Stimulated activated memory B cell treated with anti-CD40 and anti-IgM and Interleukin-4, amounts not matched to agents 10 μg/mL and 1 μg/mL and 100 μg/mL, for 72 hours (primary cell): ENCODE measurements around the gene VSIG4.
A peak's percentile ranks its signal among the peaks of the same experiment; 100 is the strongest.
"Not testable (repeated sequence)": the region's sequence is repeated elsewhere in the genome, so short reads cannot be mapped to it uniquely, and the experiment has no call there.

Source experiments
- ATAC-seq: fragments of 150-1000 bp; cut with Tn5 transposase; 2 replicates; pipeline ENCODE4 v1.10.0; 2021
- H3K27ac Mint-ChIP-seq: one replicate; pipeline ENCODE4 v1.8.0; 2022; ENCODE audit warnings: mild to moderate bottlenecking, mixed read lengths
- H3K27me3 Mint-ChIP-seq: one replicate; pipeline ENCODE4 v1.8.0; 2022; ENCODE audit warnings: mixed read lengths
- H3K36me3 Mint-ChIP-seq: one replicate; pipeline ENCODE4 v1.8.0; 2022; ENCODE audit warnings: mixed read lengths
- H3K4me1 Mint-ChIP-seq: one replicate; pipeline ENCODE4 v1.8.0; 2022; ENCODE audit warnings: mixed read lengths
- H3K4me3 Mint-ChIP-seq: one replicate; pipeline ENCODE4 v1.8.0; 2022; ENCODE audit warnings: mild to moderate bottlenecking, moderate library complexity, mixed read lengths
- H3K9me3 Mint-ChIP-seq: one replicate; pipeline ENCODE4 v1.8.0; 2022; ENCODE audit warnings: mixed read lengths

VSIG4 gene, protein sequence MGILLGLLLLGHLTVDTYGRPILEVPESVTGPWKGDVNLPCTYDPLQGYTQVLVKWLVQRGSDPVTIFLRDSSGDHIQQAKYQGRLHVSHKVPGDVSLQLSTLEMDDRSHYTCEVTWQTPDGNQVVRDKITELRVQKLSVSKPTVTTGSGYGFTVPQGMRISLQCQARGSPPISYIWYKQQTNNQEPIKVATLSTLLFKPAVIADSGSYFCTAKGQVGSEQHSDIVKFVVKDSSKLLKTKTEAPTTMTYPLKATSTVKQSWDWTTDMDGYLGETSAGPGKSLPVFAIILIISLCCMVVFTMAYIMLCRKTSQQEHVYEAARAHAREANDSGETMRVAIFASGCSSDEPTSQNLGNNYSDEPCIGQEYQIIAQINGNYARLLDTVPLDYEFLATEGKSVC

DNA sequence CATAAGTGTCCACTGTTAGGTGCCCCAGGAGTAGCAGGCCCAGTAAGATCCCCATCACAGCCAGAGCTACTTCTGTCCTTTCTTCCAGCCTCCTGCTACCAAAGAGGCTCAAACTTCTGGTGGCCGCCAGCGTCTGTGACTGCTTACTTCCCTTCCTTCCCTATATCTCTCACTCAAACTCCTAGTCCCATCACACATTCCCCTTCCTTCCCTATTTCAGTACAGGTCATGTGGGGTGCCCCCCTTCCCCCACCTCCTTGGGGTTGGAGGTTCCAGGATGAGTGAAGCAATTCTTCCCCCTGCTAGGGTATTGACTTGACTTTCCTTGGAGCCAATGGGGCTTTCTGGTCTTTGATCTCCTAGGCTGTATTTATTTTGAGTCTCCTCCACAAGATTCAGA is at the start of gene VSIG4:
TSS of gene VSIG4 (minus strand) at position 137 of the 400 bp plus-strand sequence. CDS start at position 55, 82 bp downstream.
- no peaks in the 10 kb centered on the region for H3K36me3 Mint-ChIP-seq
- H3K9me3 Mint-ChIP-seq: no peaks in the 10 kb centered on the region
- H3K4me1 Mint-ChIP-seq: peaks cover 10% of the 10 kb centered on the region
- no peak within 1 kb of the TSS for H3K4me3 Mint-ChIP-seq
- ATAC-seq: no peak
- H3K27me3 Mint-ChIP-seq: no peaks in the 10 kb centered on the region
- no peak within 1 kb of the TSS for H3K27ac Mint-ChIP-seq

DNA sequence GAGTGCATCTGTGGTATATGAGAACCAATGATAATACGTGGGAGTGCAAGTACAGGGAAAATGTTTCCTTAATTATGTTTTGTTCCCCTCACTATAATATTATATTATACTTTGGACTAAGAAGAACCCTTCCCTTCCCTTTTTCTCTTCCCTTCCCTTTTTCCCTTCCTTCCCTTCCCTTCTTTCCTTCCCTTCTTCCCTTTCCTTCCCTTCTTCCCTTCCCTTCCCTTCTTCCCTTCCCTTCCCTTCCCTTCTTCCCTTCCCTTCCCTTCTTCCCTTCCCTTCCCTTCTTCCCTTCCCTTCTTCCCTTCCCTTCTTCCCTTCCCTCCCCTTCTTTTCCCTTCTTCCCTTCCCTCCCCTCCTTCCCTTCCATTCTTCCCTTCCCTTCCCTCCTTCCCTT is 36.9 kb upstream of the VSIG4 start:
- Mint-ChIP-seq H3K4me3 (no peak overlapping the region), H3K27me3 (no peaks in the 10 kb centered on the region), H3K36me3 (no peaks in the 10 kb centered on the region), H3K4me1 (peaks cover 17% of the 10 kb centered on the region), H3K9me3 (no peaks in the 10 kb centered on the region), H3K27ac (no peak overlapping the region)
- no peak for ATAC-seq

DNA sequence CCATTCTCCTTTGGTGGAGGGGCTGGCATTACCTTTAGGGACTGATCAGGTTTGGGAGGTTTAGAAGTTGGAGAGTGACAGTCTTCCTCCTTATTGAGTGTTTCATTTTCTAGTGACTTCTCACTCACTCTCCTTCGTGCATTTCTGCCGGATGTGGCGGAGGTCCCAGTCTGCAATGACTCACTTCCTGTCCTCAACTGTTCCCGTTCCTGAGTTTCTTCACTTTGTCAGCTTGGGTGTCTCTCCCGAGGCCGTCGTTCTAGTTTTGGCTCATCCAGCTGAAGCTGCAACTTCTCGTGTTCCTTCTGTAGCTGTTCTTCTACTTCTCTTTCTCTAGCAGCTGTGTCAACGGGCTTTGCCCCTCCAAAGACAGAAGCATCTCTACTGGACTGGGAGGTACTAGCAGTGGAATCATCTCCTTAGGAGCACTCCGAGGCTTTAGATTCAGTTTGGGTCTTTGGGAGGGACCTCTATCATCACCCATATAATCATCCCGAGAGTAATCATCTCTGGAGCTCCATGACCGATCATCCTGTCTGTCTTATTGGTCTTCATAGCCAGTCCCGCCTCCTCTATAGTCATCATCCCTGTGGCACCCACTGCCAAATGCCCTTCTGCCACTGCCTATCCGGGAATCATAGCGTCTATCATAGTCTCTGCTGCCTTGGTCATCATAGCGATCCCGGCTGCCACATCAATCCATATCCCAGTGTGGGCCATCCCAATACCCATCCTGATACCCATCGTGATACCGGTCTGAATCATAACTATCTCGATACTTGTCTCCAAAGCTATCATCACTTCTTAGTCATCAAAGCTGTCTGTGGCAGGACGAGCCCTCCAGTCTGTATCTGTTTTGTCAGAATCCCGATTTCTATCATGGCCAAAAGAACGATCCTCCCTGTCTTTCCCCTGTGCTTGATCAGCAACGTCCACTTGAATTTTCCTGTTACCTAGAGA is 35.3 kb upstream of the VSIG4 start:
- no peak for ATAC-seq

DNA sequence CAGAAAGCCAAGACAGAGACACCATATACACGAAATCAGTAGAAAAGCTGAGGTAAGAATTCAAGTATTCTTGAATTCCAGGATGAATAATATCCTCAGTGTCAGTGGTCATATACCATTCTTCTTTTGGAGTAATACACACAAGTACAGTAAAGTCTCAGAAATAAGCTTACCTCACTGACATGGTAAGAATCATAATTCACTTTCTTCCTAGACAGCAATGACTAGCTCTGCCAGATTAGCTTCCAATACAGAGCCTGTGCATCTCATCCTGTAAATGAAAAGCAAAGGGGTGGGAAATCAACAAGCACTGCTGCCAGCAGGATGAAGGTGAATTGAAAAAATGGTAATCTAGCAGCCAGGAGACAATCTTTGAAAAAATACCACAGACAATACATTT is 31.2 kb upstream of the VSIG4 start:
- Mint-ChIP-seq H3K27ac (no peak overlapping the region), H3K27me3 (no peaks in the 10 kb centered on the region)
- ATAC-seq: no peak

More for the DNA sequence above, 35.3 kb upstream of the VSIG4 start:
- H3K4me1 Mint-ChIP-seq: peaks cover 17% of the 10 kb centered on the region
- H3K9me3 Mint-ChIP-seq: no peaks in the 10 kb centered on the region
- no peaks in the 10 kb centered on the region for H3K27me3 Mint-ChIP-seq
- peak overlapping the region; percentile 82 for H3K27ac Mint-ChIP-seq
- no peaks in the 10 kb centered on the region for H3K36me3 Mint-ChIP-seq
- H3K4me3 Mint-ChIP-seq: peak overlapping the region; percentile 72

DNA sequence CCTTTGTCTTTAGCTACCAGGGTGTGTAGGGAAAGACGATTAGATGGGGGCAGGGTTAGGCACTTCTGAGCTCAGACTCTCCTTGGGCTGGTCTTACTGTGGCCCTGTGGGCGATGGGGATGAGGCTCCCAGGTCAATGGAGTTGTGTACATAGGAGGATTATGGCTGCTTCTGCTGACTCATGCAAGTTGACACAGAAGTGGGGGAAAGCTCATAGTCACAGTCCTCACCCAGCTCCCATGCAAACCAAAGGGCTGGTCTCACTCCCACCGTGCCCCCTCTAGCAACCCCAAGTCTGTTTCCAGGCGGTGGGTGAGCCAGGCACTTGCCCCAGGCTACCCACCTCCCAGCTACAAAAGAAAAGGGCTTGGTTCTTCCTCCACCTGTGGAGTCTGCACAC is 24.4 kb upstream of the VSIG4 start:
- no peaks in the 10 kb centered on the region for H3K36me3 Mint-ChIP-seq
- peaks cover 8% of the 10 kb centered on the region for H3K4me1 Mint-ChIP-seq
- no peak overlapping the region for H3K27ac Mint-ChIP-seq
- no peaks in the 10 kb centered on the region for H3K27me3 Mint-ChIP-seq
- H3K4me3 Mint-ChIP-seq: no peak overlapping the region
- ATAC-seq: no peak
- no peaks in the 10 kb centered on the region for H3K9me3 Mint-ChIP-seq

More for the DNA sequence above, 31.2 kb upstream of the VSIG4 start:
- no peak overlapping the region for H3K4me3 Mint-ChIP-seq
- H3K9me3 Mint-ChIP-seq: no peaks in the 10 kb centered on the region
- H3K4me1 Mint-ChIP-seq: peaks cover 17% of the 10 kb centered on the region
- H3K36me3 Mint-ChIP-seq: no peaks in the 10 kb centered on the region

DNA sequence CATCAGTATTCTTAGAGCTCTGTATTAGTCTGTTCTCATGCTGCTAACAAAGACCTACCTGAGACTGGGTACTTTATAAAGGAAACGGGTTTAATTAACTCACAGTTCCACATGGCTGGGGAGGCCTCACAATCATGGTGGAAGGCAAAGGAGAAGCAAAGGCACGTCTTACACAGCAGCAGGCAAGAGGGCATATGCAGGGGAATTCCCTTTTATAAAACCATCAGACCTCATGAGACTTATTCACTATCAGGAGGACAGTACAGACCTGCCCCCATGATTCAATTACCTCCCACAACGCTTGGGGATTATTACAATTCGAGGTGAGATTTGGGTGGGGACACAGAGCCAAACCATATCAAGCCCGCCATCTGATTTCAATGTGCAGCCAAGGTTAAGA is 17.1 kb upstream of the VSIG4 start:
- H3K9me3 Mint-ChIP-seq, H3K4me1 Mint-ChIP-seq, H3K27ac Mint-ChIP-seq, H3K27me3 Mint-ChIP-seq, H3K36me3 Mint-ChIP-seq, ATAC-seq, H3K4me3 Mint-ChIP-seq: not testable (repeated sequence)

DNA sequence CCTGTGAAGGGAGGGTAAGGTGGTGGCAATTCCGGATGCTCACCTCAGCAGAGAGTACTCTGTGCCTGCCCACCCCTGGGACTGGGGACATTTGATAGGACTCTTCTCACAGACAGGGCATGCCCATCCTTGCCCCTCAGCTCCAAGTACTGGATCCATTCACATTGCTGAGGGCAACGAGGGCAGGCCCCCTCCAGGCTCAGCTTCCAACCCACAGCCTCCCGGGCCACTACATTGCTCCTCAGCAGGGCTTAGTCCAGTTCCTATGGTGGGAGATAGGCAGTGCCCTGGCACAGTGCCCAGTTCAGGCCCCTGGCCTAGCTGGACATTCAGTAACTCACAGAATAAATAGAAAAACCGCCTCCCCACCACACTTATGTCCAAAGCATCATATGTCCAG is 15.1 kb upstream of the VSIG4 start:
- no peak for ATAC-seq
- Mint-ChIP-seq H3K27me3 (no peaks in the 10 kb centered on the region), H3K9me3 (no peaks in the 10 kb centered on the region), H3K36me3 (no peaks in the 10 kb centered on the region), H3K27ac (no peak overlapping the region), H3K4me3 (no peak overlapping the region), H3K4me1 (peaks cover 8% of the 10 kb centered on the region)

DNA sequence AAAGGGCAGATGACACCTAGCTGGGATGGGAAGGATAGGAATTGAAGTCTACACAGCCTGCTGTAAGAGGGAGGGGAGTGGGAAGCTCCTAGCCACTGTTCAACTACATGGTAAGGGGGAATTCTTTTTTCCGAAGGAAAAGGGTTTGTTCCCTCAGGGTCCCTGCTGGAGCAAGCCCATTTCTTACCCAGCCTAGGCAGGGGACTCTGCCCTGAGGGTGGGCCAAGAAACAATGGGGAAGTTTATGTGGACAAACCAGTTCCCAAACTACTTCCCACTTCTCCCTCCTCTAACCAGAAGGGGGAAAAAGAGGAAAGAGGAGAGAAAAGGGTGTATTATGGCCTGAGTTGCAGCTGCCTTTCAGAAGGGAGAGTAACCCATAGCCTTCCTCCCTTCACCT is 13.5 kb upstream of the VSIG4 start:
- Mint-ChIP-seq H3K36me3 (no peaks in the 10 kb centered on the region), H3K9me3 (no peaks in the 10 kb centered on the region), H3K4me1 (peaks cover 8% of the 10 kb centered on the region), H3K27ac (no peak overlapping the region), H3K4me3 (no peak overlapping the region), H3K27me3 (no peaks in the 10 kb centered on the region)
- ATAC-seq: no peak

DNA sequence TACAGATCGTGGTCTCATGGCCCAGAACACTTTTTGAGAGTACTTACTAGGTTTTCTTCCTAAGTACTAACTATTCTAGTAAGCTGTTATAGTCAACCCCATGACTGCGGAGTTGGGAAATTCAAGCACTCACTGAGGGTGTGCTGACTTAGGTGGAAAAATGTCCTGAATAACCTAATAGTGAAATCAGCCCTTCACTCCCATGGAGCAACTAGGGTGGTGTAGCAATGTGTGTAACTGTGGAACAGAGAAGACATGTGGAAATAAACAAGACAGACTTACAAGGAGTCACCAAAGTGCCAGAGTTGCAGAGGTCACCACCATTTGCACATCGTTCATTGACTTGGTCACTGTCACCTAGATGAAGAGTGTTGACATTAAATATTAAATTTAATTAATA is 12.1 kb upstream of the VSIG4 start:
- ATAC-seq: no peak
- Mint-ChIP-seq H3K4me3 (no peak overlapping the region), H3K9me3 (no peaks in the 10 kb centered on the region), H3K27me3 (no peaks in the 10 kb centered on the region), H3K27ac (no peak overlapping the region), H3K4me1 (peaks cover 19% of the 10 kb centered on the region), H3K36me3 (no peaks in the 10 kb centered on the region)

DNA sequence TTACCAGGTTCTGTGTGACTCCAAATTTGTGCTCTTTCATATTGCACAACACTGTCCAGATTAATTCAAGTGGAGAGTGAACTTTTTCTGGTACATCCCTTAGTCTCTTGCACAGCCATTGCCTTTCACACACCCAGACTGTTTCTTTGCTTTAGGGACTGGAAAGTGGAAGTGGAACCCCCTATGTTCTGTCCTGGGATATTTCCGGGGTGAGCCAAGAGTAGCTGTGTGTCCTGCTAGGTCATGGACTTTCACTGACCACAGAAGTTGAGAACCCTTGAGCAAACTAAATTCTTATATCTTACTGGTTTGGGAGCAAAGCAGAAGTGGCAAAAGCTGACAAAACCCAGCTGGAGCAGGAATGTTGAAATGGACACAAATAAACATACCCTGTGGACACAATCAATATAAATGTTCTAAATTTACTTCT is 10.3 kb upstream of the VSIG4 start:
- Mint-ChIP-seq H3K27ac (peak overlapping the region; percentile 63), H3K4me1 (peaks cover 38% of the 10 kb centered on the region), H3K4me3 (no peak overlapping the region), H3K27me3 (no peaks in the 10 kb centered on the region), H3K9me3 (peaks cover 5% of the 10 kb centered on the region), H3K36me3 (peaks cover 6% of the 10 kb centered on the region)
- no peak for ATAC-seq

DNA sequence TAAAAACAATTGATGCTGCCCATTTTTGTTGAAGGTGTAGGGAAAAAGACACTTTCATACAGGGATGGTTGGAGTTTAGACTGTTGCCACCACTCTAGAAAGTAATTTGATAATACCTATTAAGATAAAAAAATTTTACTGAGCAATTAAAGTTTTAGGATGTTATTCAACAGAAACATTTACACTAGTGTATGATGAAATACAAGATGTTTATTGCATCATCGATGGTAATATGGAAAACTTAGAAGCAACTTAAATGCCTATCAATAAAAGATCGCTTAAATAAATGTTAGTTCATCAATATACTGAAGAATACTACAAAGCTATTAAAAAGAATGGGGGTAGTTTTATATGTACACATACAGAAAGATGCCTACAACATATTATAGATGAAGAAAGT is 9.2 kb upstream of the VSIG4 start:
- Mint-ChIP-seq H3K4me3 (no peak overlapping the region), H3K36me3 (peaks cover 6% of the 10 kb centered on the region), H3K27me3 (no peaks in the 10 kb centered on the region), H3K9me3 (peaks cover 5% of the 10 kb centered on the region), H3K4me1 (peaks cover 42% of the 10 kb centered on the region), H3K27ac (no peak overlapping the region)
- ATAC-seq: no peak

DNA sequence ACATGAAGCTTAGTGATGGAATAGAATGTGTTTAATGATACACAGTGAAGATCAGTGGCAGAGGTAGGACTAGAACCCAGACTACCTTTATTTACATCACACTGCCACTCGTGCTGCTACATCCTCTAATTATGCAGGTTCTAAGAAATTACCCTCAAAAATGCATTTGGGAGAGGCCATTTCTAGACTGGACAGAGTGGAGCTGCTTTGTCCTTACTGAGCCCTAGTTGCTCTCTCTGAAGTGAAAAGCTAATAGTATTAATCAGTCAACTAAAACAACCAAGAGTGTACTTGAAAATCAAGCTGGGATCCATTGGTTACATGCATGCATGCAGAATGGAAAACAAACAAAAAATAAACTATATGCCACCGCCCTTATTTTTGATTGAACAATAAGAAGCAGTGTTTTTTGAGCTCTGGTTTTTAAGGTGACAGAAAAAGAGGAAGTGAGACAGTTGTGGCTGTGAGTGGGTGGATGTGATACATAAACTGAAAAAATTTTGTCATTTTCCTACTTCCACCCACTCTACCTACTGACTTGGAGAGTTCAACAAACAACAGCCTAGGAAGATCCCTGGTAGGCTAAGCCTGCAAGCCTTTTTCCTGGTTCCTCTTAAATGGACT is 6.8 kb upstream of the VSIG4 start:
- Mint-ChIP-seq H3K4me3 (peak overlapping the region; percentile 18), H3K9me3 (peaks cover 5% of the 10 kb centered on the region), H3K27me3 (no peaks in the 10 kb centered on the region), H3K27ac (peak overlapping the region; percentile 87), H3K4me1 (peaks cover 42% of the 10 kb centered on the region), H3K36me3 (peaks cover 6% of the 10 kb centered on the region)
- peak; percentile 85 for ATAC-seq

DNA sequence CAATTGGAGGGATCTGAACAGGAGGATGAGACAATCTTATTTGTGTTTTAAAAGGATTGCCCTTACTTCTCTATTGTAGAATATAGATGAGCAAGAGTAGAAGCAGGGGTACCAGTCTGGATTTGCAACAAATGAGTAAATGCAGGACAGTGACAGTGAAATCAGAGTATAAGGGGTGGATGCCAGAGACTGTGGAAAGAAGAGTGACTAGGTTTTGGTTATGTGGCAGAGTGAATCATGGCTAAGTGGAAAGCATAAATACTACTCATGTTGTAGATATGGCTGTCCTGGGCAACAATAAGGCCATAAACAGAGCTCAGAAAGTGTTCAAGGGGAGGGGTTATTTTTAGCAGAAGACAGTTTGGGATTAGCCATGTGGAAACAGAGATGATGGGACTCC is 6.0 kb upstream of the VSIG4 start:
- Mint-ChIP-seq H3K9me3 (peaks cover 5% of the 10 kb centered on the region), H3K27me3 (no peaks in the 10 kb centered on the region), H3K36me3 (peaks cover 6% of the 10 kb centered on the region), H3K27ac (peak overlapping the region; percentile 87), H3K4me3 (no peak overlapping the region), H3K4me1 (peaks cover 42% of the 10 kb centered on the region)
- no peak for ATAC-seq

DNA sequence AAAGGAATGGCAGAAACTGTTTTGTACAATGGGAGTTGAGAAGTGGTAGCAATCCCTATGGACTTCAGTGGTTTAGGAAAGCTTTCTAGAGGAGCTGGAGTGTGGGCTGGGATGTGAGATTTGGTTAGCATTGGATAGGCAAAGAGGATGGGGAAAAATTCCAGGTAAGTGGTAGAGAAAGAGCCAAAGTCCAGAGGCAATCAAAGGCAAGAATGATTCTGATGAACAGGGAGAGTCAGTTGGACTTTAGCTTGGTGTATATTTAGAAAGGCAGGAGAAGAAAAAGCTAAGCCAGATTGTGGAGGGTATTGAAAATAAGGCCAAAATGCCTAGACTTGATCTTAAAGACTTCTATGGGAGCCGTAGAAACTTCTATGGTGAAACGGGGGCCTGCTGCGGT is 3.7 kb upstream of the VSIG4 start:
- Mint-ChIP-seq H3K4me3 (no peak overlapping the region), H3K36me3 (peaks cover 6% of the 10 kb centered on the region), H3K4me1 (peaks cover 34% of the 10 kb centered on the region), H3K9me3 (peaks cover 5% of the 10 kb centered on the region), H3K27me3 (no peaks in the 10 kb centered on the region), H3K27ac (no peak overlapping the region)
- no peak for ATAC-seq
